Epithelial cell of esophagus (primary cell): ENCODE measurements around the gene VRK1.

ENCODE experiments used
- DNase-seq: peaks from one replicate; pipeline ENCODE4 v3.0.0; 2010; ENCODE audit warnings: low read depth
- H3K4me3 ChIP-seq: 2 replicates; pipeline ENCODE4 v1.5.1; 2011; ENCODE audit warnings: mild to moderate bottlenecking, low read length, control low read depth
- TF ChIP-seq, protein P1 (sequence below): IDR thresholded peaks from 2 replicates; pipeline ENCODE4 v1.5.1; 2011; ENCODE audit warnings: low read depth, mild to moderate bottlenecking, low read length, control low read depth, inconsistent platforms; ENCODE audit not compliant: insufficient read depth; ENCODE audit errors: missing control alignments

Gene VRK1

DNA sequence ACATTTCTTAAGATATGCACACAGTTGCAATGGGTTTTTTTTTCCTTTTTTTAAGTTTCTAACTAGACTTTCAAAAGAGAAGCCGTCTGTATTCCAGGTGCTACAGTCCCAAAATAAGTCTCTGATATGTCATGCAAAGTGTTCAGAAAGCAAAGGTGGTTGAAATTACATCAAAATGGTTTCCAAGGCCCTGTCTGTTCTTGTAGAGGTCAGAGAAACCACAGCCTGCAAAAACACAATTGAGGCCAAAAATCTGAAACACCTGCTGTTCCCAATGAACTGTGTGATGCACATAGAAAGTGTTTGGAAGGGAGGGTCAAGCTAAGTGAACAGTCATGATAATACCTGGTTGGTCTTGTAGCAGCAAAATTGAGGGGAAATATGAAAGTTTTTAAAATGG, 91.0 kb downstream of the VRK1 start:
- no peak overlapping the region for H3K4me3 ChIP-seq
- no peak for DNase-seq
- TF ChIP-seq, protein P1, sequence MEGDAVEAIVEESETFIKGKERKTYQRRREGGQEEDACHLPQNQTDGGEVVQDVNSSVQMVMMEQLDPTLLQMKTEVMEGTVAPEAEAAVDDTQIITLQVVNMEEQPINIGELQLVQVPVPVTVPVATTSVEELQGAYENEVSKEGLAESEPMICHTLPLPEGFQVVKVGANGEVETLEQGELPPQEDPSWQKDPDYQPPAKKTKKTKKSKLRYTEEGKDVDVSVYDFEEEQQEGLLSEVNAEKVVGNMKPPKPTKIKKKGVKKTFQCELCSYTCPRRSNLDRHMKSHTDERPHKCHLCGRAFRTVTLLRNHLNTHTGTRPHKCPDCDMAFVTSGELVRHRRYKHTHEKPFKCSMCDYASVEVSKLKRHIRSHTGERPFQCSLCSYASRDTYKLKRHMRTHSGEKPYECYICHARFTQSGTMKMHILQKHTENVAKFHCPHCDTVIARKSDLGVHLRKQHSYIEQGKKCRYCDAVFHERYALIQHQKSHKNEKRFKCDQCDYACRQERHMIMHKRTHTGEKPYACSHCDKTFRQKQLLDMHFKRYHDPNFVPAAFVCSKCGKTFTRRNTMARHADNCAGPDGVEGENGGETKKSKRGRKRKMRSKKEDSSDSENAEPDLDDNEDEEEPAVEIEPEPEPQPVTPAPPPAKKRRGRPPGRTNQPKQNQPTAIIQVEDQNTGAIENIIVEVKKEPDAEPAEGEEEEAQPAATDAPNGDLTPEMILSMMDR = no peak

DNA sequence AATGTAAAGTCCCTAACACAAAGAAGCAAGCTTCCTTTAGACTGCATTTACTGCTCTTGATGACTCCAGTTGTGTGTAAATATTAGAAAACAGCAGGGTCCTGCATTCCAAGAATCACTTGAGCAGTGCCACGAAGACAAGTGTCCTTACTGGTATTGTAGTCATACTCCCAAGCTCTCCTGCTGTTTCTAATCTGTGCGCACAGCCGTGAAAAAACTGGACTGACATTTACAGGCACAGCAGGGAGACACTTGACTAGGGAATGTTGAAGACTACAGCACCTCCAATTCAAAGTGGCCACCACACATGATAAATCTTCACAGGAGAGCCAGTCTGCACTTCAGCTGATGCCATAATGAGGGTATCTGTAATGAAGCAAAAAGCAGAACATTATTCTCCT, 91.4 kb downstream of the VRK1 start:
- no peak overlapping the region for H3K4me3 ChIP-seq
- TF ChIP-seq, protein P1 = no peak

DNA sequence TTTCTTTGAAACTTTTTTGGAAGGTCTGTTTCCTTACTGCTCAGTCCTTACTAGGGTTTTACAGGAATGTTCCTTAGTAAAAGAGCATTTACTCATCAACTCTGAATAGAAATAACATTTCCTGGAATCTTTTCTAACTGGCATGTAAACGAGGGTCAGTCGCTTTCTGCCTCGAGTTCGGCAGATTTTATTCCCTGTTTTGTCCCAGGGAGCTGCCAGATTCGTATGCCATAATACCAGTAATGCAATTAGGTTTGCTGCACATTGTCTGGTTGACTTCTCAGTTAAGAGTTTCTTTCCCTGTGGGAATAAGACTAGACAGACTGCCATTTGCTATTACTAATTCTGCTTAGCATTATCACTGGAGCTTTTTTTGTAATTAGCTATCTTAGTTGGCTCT, 91.9 kb downstream of the VRK1 start:
- TF ChIP-seq, protein P1 = no peak
- H3K4me3 ChIP-seq = no peak overlapping the region
- no peak for DNase-seq

More for the DNA sequence above, 91.4 kb downstream of the VRK1 start:
- DNase-seq = no peak

DNA sequence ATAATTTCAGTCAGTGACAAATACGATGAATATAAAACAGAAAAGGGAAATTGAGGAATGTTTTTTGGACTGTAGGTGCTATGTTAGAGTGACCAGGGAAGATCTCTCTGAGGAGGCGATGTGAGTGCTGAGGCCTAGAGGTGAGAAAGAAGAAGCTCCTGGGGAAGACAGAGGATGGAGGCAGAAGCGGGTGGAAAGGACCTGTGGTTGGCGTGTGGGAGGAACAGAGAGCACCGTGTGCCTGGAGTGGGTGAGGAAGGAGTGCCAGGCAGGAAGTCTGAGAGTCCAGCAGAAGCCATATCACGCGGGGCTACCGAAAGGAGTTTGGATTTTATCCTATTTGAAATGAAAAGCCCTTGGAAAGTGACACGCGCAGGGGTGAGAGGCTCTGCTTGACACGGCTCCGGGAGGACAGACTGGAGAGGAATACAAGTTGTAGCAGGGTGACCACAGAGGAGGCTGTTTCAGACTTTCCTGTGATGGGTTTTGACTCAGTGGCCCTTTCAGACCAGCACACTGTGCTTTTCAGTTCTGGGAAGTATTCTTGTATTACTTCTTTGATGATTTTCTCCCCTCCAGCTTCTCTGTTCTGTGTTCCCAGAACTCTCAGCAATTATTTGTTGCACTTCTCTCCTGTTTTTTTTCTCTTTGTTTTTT, 96.9 kb downstream of the VRK1 start:
- DNase-seq = no peak
- no peak overlapping the region for H3K4me3 ChIP-seq
- TF ChIP-seq, protein P1 = no peak

DNA sequence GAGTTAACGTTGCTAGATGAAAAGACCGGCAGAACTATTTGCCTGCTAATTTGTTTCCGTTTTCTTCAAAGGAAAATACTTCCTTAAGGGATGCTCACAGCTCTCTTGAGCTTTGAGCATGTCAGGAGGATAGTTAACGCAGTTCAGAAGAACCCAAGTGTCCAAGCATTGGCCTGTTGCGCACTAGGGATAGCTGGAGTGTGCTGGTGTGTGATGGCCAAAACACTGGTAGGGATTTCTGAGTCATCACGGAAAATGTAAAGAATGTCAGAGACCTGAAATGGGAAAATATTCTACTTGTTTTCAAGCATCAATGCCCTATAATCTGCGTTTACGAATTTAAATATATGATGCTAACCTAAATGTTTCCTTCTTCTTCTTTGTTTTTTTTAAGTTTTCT, 97.8 kb downstream of the VRK1 start:
- no peak overlapping the region for H3K4me3 ChIP-seq
- DNase-seq = no peak
- TF ChIP-seq, protein P1 = no peak

DNA sequence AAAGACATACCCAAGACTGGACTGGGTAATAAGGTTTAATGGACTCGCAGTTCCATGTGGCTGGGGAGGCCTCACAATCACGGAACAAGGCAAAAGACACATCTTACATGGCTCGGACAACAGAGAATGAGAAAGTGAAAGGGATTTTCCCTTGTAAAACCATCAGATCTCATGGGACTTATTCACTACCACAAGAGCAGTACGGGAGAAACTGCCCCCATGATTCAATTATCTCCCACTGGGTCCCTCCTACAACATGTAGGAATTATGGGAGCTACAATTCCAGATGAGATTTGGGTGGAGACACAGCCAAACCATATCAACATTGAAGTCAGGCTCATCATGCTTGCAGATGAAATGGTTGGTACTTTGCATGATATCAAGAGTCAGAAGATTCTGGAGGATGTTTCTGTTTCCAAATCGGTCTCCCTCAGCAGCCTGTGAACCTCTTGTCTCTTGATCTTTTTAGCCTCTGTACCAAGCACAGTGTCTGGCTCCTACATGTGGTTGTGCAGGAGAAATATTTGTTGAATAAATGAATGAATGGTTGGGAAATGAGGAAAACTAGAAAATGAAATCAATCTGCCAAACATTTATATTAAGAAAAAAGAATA, 98.6 kb downstream of the VRK1 start:
- TF ChIP-seq, protein P1 = no peak
- H3K4me3 ChIP-seq = no peak overlapping the region
- no peak for DNase-seq

DNA sequence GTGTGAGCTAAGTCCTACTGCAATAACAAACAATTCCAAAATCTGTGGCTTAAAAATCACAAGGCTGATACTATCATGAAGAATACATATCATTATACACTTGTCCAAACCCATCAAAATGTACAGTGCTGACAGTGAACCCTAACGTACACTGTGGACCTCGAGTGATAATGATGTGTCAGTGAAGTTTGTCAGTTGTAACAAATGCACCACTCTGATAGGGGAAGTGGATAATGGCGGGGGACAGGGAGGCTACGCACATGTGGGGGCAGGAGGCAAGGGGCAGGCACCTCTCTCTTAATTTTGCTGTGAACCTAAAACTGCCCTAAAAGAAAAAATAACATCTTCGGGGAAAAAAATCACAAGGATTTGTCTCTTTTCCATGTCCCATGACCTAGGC, 100.0 kb downstream of the VRK1 start:
- DNase-seq = no peak
- TF ChIP-seq, protein P1 = no peak
- no peak overlapping the region for H3K4me3 ChIP-seq
